WTC11 (cell line): ENCODE results near the gene ZNF445. TPM values are rescaled to one million over a fixed set of nuclear protein-coding genes. Genes with fewer than 3 reads are reported as not detected.
A peak's percentile ranks its signal among the peaks of the same experiment; 100 is the strongest.

Experiments
- ATAC-seq: fragments of 200-7000 bp; cut with Tn5 transposase; 2 replicates; pipeline ENCODE4 v1.10.0; 2021; ENCODE audit warnings: mild to moderate bottlenecking, moderate library complexity
- CTCF ChIA-PET: fragments of 300-600 bp; sonication (Branson Sonifier 250); formaldehyde crosslinking; loops from one replicate; lab custom pipeline; 2021; ENCODE audit warnings: antibody characterized with exemption; lab: Charles Lee
- POLR2A ChIA-PET: fragments of 350-600 bp; sonication (Branson Sonifier 250); formaldehyde crosslinking; loops from one replicate; lab custom pipeline; 2021; ENCODE audit warnings: antibody characterized with exemption; lab: Charles Lee
- DNase-seq: peaks from one replicate; pipeline ENCODE4 v3.0.0; 2021; ENCODE audit warnings: low spot score
- H3K27ac Mint-ChIP-seq: 2 replicates; pipeline ENCODE4 v1.8.0; 2021; ENCODE audit warnings: mixed read lengths
- H3K27me3 Mint-ChIP-seq: 2 replicates; pipeline ENCODE4 v1.8.0; 2021; ENCODE audit warnings: low read depth, mild to moderate bottlenecking, moderate library complexity, mixed read lengths
- H3K36me3 Mint-ChIP-seq: 2 replicates; pipeline ENCODE4 v1.8.0; 2021; ENCODE audit warnings: mixed read lengths
- H3K4me1 Mint-ChIP-seq: 2 replicates; pipeline ENCODE4 v1.8.0; 2022; ENCODE audit warnings: mixed read lengths
- H3K4me3 Mint-ChIP-seq: 2 replicates; pipeline ENCODE4 v1.8.0; 2021; ENCODE audit warnings: mild to moderate bottlenecking, moderate library complexity, mixed read lengths
- H3K9me3 Mint-ChIP-seq: 2 replicates; pipeline ENCODE4 v1.8.0; 2021; ENCODE audit warnings: mixed read lengths
- CBFB ChIP-seq: sonication (generic); formaldehyde crosslinking; IDR thresholded peaks from 2 replicates; pipeline ENCODE4 v1.8.1; 2022; ENCODE audit warnings: mild to moderate bottlenecking, low read depth, missing genetic modification reagents
- ELF4 ChIP-seq: sonication (generic); formaldehyde crosslinking; IDR thresholded peaks from 2 replicates; pipeline ENCODE4 v1.8.1; 2022; ENCODE audit warnings: low read depth, mild to moderate bottlenecking, moderate library complexity, missing genetic modification reagents
- HMGA2 ChIP-seq: fragments of 250-450 bp; sonication (Bioruptor Pico); IDR thresholded peaks from 2 replicates; pipeline ENCODE4 v1.4.0; 2021; ENCODE audit warnings: mild to moderate bottlenecking, moderate library complexity
- MLX ChIP-seq: sonication (generic); formaldehyde crosslinking; IDR thresholded peaks from 2 replicates; pipeline ENCODE4 v1.8.1; 2023; ENCODE audit warnings: mild to moderate bottlenecking, missing genetic modification reagents, moderate library complexity
- MXD4 ChIP-seq: fragments of 250-450 bp; sonication (Bioruptor Pico); IDR thresholded peaks from 2 replicates; pipeline ENCODE4 v1.8.0; 2021; ENCODE audit warnings: mild to moderate bottlenecking, moderate library complexity, borderline replicate concordance
- SMAD3 ChIP-seq: sonication (generic); formaldehyde crosslinking; IDR thresholded peaks from 2 replicates; pipeline ENCODE4 v1.8.0; 2022; ENCODE audit warnings: missing genetic modification reagents, mild to moderate bottlenecking, borderline replicate concordance
- TCF7 ChIP-seq: sonication (generic); formaldehyde crosslinking; IDR thresholded peaks from 2 replicates; pipeline ENCODE4 v1.8.0; 2022; ENCODE audit warnings: mild to moderate bottlenecking, low read depth, missing genetic modification reagents, moderate library complexity
- TEAD1 ChIP-seq: sonication (generic); formaldehyde crosslinking; IDR thresholded peaks from 2 replicates; pipeline ENCODE4 v1.8.0; 2022; ENCODE audit warnings: mild to moderate bottlenecking, missing genetic modification reagents
- ZNF138 ChIP-seq: sonication (generic); formaldehyde crosslinking; conservative IDR thresholded peaks from 2 replicates; pipeline ENCODE4 v1.8.1; 2022; ENCODE audit warnings: mild to moderate bottlenecking, moderate library complexity, missing genetic modification reagents
- ZNF512 ChIP-seq: sonication (generic); formaldehyde crosslinking; IDR thresholded peaks from 2 replicates; pipeline ENCODE4 v1.8.1; 2022; ENCODE audit warnings: missing genetic modification reagents, borderline replicate concordance
- total RNA-seq: library from RNA; stranded (reverse); gene quantifications from 3 replicates; pipeline ENCODE4 v1.2.3, GENCODE V29; 2021
- TF ChIP-seq, protein P1 (sequence below): fragments of 250-450 bp; sonication (Bioruptor Pico); IDR thresholded peaks from 2 replicates; pipeline ENCODE4 v1.9.0; 2021; ENCODE audit warnings: mild to moderate bottlenecking
- TF ChIP-seq, protein P2 (sequence below): sonication (generic); formaldehyde crosslinking; IDR thresholded peaks from 2 replicates; pipeline ENCODE4 v1.8.0; 2023; ENCODE audit warnings: missing genetic modification reagents

ZNF445 gene
- total RNA-seq, 1 experiment from 2014 or later: 20.3 TPM

GRCh38 chr3:44414517-44415090, 62.9 kb downstream of the ZNF445 start:
- H3K4me1 Mint-ChIP-seq: peaks cover 6% of the 10 kb centered on the region
- ChIA-PET CTCF (no interaction called here), POLR2A (no interaction called here)
- H3K4me3 Mint-ChIP-seq: no peak overlapping the region
- no peaks in the 10 kb centered on the region; the same call in 1 of the 2 replicates for H3K27me3 Mint-ChIP-seq
- no peaks in the 10 kb centered on the region for H3K36me3 Mint-ChIP-seq
- no peak for TF ChIP-seq TCF7
- TF ChIP-seq, protein P1, sequence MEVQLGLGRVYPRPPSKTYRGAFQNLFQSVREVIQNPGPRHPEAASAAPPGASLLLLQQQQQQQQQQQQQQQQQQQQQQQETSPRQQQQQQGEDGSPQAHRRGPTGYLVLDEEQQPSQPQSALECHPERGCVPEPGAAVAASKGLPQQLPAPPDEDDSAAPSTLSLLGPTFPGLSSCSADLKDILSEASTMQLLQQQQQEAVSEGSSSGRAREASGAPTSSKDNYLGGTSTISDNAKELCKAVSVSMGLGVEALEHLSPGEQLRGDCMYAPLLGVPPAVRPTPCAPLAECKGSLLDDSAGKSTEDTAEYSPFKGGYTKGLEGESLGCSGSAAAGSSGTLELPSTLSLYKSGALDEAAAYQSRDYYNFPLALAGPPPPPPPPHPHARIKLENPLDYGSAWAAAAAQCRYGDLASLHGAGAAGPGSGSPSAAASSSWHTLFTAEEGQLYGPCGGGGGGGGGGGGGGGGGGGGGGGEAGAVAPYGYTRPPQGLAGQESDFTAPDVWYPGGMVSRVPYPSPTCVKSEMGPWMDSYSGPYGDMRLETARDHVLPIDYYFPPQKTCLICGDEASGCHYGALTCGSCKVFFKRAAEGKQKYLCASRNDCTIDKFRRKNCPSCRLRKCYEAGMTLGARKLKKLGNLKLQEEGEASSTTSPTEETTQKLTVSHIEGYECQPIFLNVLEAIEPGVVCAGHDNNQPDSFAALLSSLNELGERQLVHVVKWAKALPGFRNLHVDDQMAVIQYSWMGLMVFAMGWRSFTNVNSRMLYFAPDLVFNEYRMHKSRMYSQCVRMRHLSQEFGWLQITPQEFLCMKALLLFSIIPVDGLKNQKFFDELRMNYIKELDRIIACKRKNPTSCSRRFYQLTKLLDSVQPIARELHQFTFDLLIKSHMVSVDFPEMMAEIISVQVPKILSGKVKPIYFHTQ (CRISPR knock-in tag): no peak
- H3K9me3 Mint-ChIP-seq: peaks cover 11% of the 10 kb centered on the region
- DNase-seq (no peak), ATAC-seq (no peak)
- H3K27ac Mint-ChIP-seq: 0 out of 2 replicates have a peak overlapping the region, but pooled peaks have one; percentile 15

DNA sequence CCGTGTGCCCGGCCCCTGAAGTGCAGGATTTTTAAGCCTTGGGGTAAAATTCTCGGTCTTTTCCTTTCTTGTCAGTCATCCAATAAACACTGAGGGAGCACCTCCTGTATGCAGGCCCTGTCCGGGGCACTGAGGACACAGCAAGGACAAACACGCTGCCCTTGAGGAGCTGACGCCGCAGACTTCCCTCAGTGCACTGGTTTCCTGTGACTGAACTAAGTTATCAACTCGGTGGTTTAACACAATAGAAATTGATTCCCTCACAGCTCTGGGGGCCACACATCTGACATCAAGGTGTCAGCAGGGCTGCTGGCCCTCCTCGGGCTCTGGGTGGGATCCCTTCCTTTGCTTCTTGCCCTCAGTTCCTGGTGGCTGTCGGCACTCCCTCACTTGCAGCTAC, 65.1 kb downstream of the ZNF445 start:
- Mint-ChIP-seq H3K4me1 (peaks cover 6% of the 10 kb centered on the region), H3K9me3 (no peaks in the 10 kb centered on the region), H3K27ac (no peak overlapping the region), H3K4me3 (no peak overlapping the region), H3K27me3 (no peaks in the 10 kb centered on the region; the same call in 1 of the 2 replicates), H3K36me3 (no peaks in the 10 kb centered on the region)
- no peak for TF ChIP-seq SMAD3
- DNase-seq (no peak), ATAC-seq (no peak)
- ChIA-PET POLR2A (no interaction called here), CTCF (no interaction called here)

DNA sequence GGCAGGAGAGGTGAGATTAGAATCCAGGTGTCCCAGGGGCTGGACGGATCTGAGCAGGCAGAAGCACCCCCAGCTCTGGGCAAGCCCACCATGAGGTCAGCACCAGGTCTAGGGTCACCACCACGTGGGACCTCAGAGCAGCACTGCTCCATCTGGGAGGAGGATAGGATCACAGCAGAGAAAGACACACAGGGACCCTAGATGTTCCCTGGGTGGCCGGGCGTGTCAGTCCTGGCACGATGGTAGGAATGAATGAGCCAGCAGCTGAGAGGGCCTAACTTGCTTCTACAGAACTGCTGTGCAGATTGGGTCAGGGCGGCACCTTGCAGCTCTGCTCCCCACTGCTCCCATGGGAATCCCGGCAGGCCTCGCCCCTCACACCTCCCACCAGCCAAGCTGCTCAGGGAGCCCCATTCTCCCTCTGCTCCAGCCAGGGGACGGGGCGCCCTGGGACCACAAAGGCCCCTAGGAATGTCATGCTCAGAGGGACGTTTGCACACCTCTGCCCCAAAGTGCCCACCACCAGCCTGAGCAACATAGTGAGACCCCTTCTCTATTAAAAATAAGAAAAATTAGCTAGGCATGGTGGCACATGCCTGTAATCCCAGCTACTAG, 66.3 kb downstream of the ZNF445 start:
- ChIA-PET POLR2A (no interaction called here), CTCF (no interaction called here)
- Mint-ChIP-seq H3K4me1 (peaks cover 6% of the 10 kb centered on the region), H3K4me3 (no peak overlapping the region), H3K27ac (no peak overlapping the region), H3K27me3 (no peaks in the 10 kb centered on the region), H3K36me3 (no peaks in the 10 kb centered on the region), H3K9me3 (no peaks in the 10 kb centered on the region)
- no peak for DNase-seq
- no peak for ATAC-seq
- no peak for TF ChIP-seq MLX (CRISPR knock-in tag)
- TF ChIP-seq, protein P1 (CRISPR knock-in tag): no peak

DNA sequence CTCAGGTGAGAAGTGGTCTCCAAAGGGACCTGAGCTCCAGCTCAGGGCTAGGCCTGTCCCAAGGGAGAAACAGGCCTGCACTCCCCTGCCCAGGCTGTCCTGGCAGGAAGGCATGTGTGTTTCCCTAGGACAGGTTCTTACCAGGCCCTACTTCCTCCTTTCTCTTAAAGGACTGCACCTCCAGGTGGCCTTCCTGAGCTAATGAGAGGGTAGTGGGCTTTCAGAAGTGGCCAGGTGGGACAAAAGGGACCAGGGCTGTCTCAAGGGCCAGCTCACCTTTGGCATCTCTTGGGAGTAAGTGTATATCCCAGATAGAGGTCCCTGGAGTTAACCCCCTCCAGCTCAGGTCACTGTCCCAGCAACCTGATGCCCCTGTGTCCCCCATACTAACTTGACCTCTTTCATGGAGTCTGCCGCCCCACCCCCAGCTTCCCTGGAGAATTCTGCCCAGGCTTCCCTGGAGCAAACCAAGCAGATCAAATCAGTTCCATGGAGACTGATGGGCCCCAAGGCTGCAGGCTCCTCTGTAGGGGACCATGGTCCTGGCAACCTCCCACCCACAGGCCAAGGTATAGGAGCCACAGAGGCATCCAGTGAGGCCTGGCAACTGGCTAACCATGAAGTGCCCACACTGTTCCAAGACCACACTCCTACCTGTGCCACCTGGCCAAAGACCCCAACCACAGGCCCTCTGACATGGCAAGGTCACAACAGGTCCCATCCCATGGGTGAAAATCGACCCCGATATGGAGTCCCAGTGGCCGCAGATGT, 67.6 kb downstream of the ZNF445 start:
- ChIA-PET CTCF (interaction anchor here (0.6 to 1.5 kb wide), 3 partner anchors 8 to 260 kb away, joined by 3 to 6 read pairs (median 5); no protein-coding TSS in a partner anchor), POLR2A (no interaction called here)
- H3K9me3 Mint-ChIP-seq: no peaks in the 10 kb centered on the region
- H3K4me3 Mint-ChIP-seq: no peak overlapping the region
- no peaks in the 10 kb centered on the region for H3K36me3 Mint-ChIP-seq
- ATAC-seq (no peak), DNase-seq (no peak)
- H3K4me1 Mint-ChIP-seq: peaks cover 6% of the 10 kb centered on the region
- H3K27ac Mint-ChIP-seq: no peak overlapping the region
- no peaks in the 10 kb centered on the region for H3K27me3 Mint-ChIP-seq
- no peak for TF ChIP-seq HMGA2 (CRISPR knock-in tag)
- no peak for TF ChIP-seq MXD4 (CRISPR knock-in tag)
- TF ChIP-seq, protein P1 (CRISPR knock-in tag): no peak
- TF ChIP-seq TEAD1 (CRISPR knock-in tag): no peak
- no peak for TF ChIP-seq CBFB (CRISPR knock-in tag)
- no peak for TF ChIP-seq ZNF512
- TF ChIP-seq ZNF138 (CRISPR knock-in tag): no peak
- TF ChIP-seq, protein P2, sequence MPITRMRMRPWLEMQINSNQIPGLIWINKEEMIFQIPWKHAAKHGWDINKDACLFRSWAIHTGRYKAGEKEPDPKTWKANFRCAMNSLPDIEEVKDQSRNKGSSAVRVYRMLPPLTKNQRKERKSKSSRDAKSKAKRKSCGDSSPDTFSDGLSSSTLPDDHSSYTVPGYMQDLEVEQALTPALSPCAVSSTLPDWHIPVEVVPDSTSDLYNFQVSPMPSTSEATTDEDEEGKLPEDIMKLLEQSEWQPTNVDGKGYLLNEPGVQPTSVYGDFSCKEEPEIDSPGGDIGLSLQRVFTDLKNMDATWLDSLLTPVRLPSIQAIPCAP: no peak
- no peak for TF ChIP-seq ELF4 (CRISPR knock-in tag)
